GM12873 (cell line): ENCODE data around the gene ILKAP.

Experiments used
- TF ChIP-seq, protein P1 (sequence below): IDR thresholded peaks from 2 replicates; pipeline ENCODE4 v1.5.1; 2012; ENCODE audit warnings: low read depth, mild to moderate bottlenecking, moderate library complexity, low read length, control low read depth; ENCODE audit not compliant: insufficient read depth; ENCODE audit errors: missing control alignments

The ILKAP gene

DNA sequence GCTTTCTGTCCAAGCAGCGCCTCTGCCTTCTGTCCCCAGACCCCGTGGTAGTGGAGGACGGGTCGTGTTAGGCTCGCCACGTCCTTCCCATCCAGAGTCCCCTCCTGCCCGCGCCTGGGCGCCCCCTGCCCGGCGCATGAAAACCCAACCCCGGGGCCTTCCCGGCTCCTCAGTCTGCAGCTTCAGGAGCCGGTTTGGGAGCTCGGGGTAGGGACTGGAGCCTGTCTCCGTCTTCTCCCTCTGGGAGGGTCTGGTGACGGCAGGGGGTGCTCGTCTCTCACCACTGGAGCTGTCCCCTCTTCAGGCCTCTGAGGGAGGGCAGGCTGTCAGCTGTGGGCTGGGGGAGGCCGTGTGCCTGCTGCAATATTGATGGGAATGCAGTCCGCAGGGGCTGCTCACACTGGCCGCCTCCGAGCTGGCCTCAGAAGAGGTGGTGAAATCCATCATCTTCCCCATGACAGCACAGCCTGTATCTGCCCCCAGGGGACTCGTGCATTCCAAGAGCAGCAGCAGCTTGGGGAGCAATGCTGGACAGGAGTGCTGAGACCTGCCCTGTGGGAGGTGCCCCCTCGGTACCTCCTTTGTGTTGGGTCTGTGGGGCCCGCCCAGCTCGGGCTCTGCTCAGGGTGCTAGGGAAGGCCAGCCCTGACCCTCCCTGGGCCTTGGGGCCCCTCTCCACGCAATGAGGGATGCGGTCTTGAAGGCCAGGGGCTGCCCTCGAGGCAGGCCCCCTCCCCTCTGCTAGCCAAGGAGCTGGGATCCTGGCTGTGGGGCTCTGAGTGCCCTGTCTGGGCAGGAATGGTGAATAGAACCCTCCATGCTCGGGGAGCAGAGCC lies 82.8 kb downstream of the ILKAP start:
- TF ChIP-seq, protein P1, sequence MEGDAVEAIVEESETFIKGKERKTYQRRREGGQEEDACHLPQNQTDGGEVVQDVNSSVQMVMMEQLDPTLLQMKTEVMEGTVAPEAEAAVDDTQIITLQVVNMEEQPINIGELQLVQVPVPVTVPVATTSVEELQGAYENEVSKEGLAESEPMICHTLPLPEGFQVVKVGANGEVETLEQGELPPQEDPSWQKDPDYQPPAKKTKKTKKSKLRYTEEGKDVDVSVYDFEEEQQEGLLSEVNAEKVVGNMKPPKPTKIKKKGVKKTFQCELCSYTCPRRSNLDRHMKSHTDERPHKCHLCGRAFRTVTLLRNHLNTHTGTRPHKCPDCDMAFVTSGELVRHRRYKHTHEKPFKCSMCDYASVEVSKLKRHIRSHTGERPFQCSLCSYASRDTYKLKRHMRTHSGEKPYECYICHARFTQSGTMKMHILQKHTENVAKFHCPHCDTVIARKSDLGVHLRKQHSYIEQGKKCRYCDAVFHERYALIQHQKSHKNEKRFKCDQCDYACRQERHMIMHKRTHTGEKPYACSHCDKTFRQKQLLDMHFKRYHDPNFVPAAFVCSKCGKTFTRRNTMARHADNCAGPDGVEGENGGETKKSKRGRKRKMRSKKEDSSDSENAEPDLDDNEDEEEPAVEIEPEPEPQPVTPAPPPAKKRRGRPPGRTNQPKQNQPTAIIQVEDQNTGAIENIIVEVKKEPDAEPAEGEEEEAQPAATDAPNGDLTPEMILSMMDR, result no peak
